GM20000 (cell line): ENCODE results near the gene HOXB5.

Source experiments
- DNase-seq: peaks from one replicate; pipeline ENCODE4 v3.0.0; 2012; ENCODE audit warnings: low spot score
- CTCF ChIP-seq: IDR thresholded peaks from 2 replicates; pipeline ENCODE4 v1.5.1; 2012; ENCODE audit warnings: mild to moderate bottlenecking, control low read depth; ENCODE audit errors: extremely low read depth, missing control alignments

The HOXB5 gene

GRCh38 chr17:48575673-48576478 is 17.7 kb downstream of the HOXB5 start:
- no peak for TF ChIP-seq CTCF
- no peak for DNase-seq

DNA sequence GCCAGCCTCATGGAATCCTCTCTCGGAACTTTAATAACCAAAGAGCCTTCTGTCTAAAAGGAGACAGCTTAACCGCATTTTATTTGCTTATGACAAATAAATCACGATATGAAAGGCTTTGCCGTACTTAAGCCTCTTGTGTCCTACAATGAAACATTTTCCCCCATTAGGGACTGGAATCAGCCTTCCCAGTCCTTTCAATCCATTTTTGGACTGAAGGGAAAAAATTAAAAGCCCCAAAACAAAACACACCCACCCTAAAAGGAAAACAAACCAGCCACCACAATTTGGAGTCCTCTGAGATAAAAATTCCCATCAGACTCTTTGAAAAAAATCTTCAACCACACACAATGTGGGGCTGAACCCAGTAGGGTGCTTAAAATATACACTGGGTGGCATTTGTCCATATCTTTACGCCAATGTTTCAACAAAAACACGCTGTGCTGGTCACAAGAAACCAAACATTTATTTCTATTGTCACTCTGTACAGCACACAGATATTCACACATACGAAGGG is 18.5 kb downstream of the HOXB5 start:
- no peak for TF ChIP-seq CTCF
- DNase-seq: no peak

DNA sequence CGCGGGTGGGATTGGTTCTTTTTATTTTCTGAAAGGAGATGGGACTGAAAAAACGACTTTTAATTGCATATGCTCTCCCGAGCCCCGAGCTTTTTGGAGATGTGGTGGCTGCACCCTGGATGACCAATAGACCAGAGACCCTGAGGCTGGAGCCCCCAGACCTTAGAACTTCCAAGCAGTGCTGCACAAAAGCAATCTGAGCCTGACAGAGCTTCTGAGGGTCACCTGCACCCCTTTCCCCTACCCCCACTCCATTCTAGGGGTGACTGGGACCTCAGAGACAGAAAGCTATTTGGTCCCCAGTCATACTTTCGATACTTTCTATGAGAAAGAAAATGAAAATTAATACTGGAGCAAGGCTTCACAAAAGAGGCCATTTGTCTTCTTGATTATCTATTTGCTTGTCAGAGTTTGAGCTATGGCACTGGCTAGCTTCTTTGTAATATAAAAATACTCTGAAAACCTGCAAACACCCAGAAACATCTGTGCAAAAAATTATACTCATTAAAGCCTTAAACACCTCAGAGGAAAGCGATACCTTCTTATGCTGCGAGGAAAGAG is 19.0 kb downstream of the HOXB5 start:
- no peak for TF ChIP-seq CTCF
- DNase-seq: no peak

DNA sequence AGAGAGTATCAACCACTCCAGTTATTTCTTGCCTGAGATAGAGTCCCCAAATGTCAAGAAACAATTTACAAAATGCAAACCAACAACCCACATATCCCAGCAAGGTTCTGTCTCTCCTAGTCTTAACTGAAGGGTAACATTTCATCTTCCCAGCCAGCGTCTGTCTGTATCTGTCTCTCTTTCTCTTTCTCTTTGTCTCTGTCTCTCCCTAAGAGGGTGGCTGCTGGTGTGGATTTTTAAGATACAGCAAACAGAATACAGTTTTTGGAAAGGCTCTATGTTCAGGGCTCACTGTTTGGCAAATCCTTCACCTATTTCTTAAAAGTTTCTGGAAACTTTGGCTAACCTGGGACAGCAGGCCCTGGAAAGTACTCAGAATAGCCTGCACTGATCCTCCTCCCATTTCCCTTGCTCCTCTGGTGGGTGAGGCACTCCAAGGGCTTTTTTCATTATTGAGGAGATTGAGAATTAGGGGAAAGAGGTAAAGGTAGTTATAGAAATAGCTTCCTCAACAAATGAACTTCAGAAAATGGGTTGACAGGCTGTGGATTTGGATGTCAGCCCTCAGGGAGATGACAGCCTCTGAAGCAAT is 21.7 kb downstream of the HOXB5 start:
- no peak for TF ChIP-seq CTCF
- no peak for DNase-seq

DNA sequence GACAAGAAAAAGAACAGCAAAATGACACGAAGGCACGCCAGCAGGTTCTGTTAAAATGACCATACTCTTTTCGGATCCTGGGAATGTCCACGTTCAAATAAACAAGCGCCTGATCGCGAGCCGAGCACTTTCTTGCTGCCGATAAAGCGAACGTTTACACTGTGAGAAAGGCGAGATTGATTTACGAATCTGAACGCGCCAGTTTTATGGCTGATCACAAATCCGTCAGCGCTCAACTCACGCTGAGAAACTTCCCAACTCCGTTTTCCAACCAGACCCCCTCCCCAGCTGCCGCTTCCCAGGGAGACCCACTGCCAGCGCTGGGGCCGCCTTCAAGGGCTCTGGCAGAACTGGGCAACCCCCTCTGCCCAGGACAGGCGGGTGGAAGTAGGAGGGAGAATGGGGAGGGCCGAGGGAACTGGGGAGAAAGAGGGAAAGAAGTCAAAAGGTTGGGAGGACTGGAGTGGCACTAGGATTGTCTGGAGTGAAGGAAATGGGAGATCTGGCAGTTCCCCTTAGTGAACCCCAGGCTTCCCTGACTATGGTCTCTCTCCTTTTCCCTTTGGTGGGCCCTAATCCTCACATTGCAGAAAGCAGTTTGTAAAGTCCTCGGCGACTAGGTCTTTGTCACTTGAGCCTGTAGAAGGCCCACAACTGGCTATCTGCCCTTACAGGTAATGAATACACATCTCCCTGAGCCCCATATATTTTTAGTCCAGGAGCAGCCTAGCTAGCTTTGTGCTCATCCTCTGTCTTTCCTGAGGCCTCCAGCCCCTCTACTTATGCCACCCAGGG is 22.4 kb downstream of the HOXB5 start:
- TF ChIP-seq CTCF: no peak
- DNase-seq: no peak

DNA sequence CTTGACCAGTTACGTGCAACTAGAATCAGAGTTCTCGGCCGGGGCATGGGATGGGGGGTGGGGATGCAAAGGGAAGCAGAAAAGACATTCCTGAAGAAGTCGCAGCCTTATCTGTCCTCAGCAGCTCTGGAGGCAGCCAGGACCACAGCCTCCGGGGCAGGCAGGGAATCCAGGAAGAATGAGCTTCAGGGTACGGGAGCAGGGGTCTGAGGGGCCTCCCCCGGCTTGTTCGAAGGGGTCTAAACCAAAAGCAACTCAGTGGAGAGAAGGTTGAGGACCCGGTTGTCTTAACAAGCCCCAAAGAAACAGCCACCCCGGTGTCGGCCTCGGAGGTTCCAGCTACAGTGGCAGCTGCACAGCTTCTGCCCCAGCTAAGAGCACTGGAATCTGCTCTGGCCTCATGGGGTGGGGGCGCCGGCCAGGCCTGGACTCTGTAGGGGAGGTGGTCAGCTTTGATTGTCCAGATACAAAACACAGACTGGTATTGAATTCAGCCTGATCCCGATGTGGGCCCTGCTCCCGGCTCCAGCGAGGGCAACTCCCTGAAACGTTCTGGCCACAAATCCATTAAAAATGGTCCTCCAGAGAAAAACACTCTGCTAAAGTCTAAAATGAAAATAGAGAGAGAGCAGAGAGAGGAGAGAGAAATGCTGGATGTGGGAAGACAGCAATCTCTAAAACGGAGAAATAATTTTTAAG is 23.1 kb downstream of the HOXB5 start:
- DNase-seq: no peak
- no peak for TF ChIP-seq CTCF
